Dermis blood vessel endothelial cell (primary cell): Measurements from ENCODE around the gene DMD. TPM values are rescaled to one million over a fixed set of nuclear protein-coding genes. Genes with fewer than 3 reads are reported as not detected.

ENCODE experiments used
- DNase-seq: peaks from one replicate; pipeline ENCODE4 v3.0.0; 2010
- total RNA-seq: library from RNA; depleted of rRNA; stranded (reverse); fragments of >200 nt; gene quantifications from 2 replicates; pipeline ENCODE4 v1.2.3, GENCODE V29; 2014

DMD gene
- total RNA-seq, 1 donor from 2014 or later = 2.4 TPM

DNA sequence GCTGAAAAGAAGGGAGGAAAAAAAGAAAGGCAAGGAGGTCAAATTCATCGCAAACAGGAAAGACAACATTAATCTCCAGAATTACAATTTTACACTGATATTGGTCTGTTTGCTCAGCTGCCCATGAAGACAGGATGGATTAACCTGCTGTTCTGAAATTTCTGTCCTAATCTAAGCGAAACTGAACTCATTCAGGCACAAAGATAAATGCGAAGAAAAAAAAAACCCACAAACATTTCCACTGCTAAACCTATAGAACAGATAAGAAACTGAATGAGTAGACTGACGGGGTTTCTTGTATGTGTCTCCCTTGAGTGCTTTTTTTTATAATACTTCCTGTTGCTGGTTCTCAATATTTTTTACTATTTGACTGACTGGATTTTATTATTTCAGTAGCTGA lies 1887.7 kb downstream of the DMD start:
- DNase-seq = no peak

DNA sequence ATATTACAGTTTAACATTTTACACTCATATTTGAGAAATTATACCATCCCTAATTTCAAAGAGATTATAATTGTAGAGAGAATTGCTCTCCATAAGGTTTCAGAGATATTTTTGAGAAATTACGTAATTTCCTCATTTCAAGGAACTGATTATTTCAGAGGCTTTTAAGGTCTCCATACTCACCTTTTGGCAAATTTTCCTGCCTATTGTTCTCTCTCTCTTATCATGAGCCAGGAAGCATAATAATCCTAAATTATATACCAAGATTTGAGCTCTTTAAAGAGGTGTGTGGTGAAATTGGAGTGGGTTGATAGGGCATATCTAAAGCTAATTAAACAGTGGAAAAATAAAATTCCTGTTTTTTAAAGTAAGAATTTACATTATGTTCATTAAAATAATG lies 1890.6 kb downstream of the DMD start:
- no peak for DNase-seq

DNA sequence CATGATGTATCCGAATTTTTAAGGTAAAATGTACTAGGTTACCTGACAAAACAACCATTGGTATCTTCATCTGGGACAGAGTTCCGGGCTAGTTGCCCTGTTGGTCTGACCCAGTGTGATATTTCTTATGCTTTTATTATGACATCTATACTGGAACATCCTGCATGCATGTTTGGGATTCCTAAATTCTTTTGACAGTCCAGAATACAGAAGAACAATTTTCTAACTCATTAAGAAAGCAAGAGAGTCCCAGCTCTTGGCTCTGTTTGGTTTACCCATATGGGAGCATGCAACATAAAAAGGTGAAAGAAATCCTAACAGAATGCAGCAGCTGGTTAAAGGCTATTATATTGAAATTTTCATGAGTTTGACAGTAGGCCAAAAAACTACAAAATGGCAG lies 1891.8 kb downstream of the DMD start:
- no peak for DNase-seq

DNA sequence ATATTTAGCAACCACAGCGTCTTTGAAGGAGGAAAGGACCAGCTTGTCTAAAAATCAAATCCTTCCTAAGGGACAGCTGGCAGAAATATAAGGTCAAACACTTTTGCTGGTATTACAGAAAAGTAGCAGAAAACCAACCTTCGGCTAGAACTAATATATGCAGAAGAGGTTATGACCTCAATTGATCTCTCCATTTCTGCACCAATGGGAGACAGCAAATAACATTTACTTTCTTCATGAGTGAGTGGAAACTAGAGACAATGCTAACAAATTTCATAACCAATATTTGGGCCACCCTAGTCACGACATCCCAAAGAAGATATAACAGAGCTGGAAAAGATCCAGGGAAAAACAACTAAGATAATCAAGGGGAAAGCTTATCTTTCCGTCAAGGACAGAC lies 1892.5 kb downstream of the DMD start:
- DNase-seq = no peak

DNA sequence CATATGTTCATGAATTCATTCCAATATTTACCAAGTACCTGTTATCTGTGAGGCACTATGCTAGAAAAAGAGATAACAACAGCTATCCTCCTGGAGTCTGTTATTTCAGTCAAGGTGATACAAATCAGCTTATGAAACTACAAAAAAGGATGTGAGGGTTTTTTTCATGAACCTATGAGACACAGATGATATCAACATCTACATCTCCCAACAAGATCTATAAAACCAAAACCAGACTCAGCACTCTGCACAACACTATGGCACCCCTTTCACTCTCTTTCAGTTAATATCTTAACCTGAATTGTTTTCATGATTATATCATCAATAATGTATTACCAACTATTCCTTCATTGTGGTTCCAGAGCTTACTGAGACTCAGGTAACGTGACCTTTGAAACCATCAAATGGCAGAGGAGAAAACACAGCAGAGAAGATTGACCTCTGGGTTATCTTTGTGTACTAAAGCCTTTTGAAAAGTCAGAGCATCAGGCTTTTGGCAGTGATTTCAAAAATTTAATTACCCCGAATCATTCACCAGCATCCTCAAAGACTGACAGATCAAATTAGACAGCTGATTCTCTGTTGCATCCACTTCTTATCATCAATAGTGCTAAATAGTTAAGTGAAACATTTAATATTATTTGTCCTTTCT lies 1894.9 kb downstream of the DMD start:
- DNase-seq = no peak

DNA sequence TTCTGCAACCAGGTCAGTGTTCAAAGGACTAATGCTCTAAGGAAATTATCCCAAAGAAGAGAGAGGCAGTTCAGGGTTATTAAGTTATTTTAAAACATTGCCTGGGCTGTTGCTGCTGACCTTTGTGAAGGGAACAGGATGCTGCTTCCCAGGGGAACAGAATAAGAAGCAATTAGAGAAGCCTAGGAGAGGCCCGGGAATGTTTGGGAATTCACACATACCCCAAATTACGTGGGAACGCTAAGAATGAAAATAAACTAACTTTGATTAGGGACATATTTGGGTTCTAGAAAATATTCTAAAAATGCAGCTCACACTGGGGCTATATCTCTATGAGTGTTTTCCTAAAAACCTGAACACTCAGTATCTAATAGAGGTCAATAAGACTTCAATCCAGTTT lies 1896.4 kb downstream of the DMD start:
- DNase-seq = no peak

DNA sequence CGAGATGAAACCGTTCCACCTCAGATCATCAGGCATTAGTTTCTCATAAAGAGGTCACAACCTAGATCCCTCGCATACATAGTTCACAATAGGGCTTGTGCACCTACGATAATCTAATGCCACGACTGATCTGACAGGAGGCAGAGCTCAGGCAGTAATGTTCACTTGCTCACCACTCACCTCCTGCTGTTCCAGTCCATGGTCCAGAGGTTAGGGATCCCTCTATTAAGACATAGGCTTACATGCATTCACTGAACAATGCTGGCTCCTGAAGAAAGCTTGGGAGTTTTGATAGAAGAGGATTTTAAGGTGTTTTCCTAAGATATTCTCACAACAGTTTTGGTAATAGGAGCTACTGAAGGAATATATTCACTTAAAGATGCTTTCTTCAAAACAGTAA lies 1903.4 kb downstream of the DMD start:
- DNase-seq = no peak

DNA sequence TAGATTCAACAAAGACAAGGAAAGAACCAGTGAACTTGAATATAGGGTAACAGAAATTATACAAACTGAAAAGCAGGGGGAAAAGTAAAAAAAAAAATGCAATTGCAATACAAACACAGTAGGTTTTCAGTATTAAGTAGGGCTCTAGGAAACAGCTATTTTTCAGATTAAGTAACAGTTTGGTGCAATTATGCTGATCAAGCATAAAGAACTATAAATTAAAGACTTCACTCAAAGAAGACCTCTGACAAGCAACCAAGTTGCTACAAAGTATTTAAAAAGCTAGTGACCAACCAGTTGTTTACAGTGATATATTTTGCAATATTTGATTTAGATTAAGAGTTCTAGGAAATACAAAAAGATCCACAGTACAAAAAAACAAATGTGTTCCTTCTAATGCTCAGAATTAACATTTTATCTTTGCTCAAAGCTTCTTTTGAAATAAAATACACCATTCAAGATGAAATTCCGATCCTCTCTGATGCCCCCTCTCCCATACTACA lies 1908.7 kb downstream of the DMD start:
- DNase-seq = no peak

DNA sequence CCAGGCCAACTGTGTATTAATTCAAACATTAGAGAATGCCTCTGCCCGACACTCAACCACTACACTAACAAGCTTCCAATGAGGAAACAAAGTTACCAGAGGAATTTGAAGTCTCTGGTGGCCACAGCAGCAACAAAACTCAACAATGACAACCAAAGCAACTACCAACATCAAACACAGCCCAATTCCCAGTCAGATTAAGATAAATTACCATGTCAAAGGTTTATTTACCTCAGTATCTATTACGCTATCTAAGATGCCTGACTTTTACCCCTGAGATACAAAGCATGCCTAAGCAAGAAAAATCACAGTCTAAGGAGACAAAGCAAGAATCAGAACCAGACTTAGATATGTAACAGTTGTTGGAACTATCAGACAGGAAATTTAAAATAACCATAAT lies 1909.4 kb downstream of the DMD start:
- DNase-seq = no peak

DNA sequence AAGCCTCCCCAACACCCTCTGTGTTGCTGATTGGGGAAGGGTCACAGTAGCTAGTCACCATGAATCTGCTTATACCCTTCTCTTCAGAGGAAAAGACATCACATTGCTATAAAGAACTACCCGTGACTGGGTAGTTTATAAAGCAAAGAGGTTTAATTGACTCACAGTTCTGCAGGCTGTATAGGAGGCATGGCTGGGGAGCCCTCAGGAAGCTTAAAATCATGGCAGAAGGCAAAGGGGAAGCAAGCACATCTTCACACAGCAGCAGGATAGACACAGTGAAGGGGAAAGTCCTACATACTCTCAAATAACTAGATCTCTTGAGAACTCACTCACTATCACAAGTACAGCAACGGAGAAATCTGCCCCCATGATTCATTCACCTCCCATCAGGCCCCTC lies 1910.1 kb downstream of the DMD start:
- no peak for DNase-seq

DNA sequence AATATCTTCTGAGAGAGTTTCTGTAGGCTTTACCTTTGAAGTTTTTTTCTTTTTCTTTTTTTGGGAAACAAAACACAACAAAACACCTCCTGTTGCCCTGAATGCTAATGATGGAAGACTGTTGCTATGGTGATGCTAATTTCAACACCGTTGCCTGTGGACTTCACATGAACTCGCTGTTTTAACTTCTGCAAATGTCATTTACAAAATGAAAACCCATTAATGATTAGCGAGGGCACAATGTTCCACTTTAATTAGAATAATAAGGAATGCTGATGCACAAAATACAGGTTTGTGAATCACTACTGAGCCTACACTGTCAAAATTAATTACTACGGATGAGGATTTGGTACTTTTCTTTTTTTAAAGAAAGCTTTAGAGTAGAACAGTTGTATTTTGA lies 1912.4 kb downstream of the DMD start:
- DNase-seq = no peak

DNA sequence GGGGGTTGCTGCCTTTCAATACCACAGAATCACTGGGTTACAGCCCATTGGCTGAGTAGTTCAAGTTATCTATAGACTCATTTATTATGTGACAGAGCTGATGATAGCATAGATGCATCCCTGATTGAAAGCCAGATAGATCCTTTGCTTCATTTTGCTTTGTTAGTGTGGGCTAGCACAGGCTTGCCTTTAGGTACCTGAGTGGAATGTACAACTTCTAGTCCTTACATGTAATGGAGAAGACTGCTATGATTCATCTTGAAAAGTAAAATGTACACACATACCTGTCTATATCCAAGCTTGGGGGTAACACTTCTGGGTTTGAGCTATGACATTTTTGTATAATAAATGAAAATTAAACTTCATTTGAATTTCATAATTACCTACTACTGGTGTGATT lies 1913.5 kb downstream of the DMD start:
- DNase-seq = no peak

DNA sequence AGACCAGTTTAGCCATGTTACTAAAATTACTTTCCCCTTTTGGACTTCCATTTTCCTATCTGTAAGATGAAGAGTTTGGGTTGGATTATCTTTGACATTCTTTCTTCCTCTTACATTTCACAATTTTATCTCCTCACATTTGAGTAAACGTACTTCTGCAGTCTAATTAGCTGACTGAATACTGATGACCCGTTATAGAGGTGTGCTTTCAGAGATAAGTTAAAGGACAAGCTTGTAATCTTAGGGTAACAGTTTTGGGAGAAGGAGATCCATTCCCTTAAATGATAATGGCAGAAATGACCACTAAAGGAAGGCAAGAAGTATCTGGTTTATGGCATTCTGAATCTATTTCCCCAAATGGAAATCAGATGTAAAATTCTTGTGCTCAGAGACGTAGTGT lies 1916.9 kb downstream of the DMD start:
- no peak for DNase-seq

DNA sequence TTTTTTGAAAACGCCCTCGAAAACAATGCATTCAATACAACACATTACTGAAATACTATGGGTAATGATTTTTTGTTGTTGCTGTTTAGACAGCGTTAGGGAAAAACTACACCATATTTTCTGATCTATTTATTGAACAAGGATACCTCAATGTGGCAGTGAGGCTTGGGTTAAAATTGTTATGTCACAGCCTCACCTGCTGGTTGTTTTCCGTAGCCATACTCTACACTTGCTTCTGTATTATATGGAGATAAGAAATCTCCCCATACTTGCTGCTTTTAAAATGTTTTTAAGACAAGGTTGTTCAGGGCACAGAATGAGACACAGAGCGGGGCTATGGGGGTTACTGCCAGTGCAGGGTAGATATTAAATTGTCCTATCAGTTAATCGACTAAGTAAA lies 1917.9 kb downstream of the DMD start:
- DNase-seq = peak; percentile 43

DNA sequence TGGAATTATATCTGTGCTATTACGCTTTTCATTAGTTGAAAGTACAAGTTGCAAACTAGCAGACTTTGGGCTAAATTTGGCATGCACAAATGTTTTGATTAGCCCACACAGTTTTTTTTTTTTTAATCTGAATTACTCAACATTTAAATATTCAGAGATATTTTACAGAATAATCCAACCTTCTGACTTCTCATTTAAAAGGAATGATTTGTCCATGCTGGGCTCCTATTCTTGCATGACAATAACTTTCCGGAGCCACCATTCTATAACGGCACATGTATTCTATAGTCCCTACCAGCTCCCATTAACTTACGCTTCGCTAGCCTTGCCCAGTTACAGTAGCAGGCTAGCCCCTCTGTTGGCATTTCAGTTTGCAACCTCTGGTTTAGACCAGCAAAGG lies 1920.2 kb downstream of the DMD start:
- no peak for DNase-seq

DNA sequence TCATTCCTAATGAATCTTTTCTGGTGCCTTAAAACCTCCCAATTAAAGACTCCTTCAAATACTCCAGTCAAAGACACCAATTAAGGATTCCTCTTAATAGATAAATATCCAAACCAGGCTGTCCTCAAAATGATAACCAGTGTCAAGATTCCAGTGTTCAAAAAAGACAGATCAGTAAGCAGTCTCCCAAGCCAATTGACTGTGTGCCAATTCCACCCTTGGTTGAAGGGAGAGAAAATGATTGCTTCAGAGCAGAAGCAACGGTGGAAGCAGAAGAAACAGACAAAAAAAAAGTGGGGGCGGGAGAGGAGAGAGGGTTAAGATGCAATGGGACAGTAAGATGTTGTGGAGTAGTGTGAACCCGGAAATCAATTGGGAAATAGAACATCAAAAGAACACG lies 1923.5 kb downstream of the DMD start:
- no peak for DNase-seq

DNA sequence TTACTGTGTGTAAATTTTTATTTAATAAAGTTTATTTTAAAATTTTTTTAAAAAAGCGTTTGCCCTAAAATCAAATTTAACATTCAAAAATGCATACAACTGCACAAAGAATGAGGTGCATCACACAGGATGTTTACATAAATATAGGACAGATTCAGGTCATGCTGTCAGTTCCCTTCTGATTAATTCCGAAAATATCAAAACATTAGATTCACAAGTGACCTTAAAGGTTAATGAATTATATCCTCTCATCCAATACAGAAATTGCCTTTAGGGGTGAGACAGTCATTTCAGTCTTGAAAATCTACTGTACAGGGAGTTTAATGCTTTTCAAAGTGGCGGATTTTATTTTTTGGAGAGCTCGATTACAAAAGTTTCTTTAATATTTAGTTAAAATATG lies 1930.8 kb downstream of the DMD start:
- DNase-seq = no peak

DNA sequence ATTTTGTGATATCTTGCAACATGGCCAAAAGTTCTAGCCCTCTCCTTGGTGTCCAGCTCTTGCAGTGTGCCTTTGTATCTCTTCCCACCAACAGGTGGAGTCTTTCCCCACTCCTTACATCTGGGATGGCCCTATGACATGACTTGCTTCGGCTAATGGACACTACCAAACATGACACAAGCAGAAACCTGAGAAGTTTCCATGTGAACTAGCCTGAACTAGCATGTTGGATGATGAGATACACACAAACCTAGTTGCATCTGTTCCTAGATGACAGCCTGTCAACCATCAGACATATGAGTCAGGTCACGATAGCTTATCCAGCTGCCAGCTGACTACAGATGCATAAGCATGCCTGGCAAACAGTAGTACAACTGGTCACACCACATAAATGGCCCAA lies 1932.0 kb downstream of the DMD start:
- peak; percentile 7 for DNase-seq

DNA sequence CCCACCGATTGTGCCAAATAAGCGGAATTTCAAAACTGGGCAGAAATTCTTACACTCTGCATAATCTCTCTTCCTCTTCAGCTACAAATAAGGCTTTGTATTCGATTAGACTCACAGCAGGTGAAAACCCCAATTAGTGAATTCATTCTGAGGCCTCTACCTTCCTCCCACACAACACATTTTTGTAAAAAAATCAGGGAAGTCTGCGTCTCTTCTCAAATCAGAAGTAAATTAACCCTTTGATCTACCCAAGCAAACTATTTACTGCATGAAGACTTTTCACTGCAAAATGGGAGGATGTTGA lies 1938.9 kb downstream of the DMD start:
- no peak for DNase-seq

DNA sequence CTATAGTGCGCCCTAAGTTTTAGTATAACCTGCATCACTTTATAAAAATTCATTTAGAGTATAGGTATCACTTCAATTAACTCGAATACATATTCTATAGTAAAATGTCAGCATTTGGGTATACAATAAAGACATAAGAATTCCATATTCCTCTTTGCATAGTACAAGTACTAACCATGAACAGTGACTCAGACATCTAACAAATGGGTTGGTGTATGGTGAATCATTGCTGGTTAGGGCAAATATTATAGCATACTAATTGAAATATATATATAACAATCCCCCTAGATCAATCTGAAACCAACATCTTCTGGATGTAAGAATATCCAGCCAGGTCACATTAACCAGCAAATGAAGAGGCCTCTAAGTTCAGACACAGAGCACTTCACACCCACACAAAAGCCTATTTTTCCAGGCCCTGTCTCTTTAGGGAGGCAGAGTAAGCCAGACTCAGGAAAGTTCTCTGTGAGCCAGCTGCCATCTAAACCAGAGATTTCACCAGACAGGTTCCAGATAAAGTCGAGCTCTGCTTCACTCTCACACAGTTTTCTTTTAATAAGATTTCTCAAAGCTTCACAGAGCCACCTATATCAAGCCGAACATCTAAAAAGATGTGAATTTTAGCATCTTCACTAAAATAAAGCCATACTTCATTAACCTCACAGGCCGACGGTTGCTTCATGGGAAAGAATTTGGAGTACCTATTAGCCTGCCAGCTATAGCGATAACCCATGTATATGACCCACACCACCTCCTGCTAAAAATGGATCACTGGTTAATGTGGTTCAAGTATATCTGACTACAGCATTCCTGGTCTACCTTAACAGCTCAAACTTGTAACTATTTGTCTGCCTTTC lies 1939.5 kb downstream of the DMD start:
- no peak for DNase-seq

DNA sequence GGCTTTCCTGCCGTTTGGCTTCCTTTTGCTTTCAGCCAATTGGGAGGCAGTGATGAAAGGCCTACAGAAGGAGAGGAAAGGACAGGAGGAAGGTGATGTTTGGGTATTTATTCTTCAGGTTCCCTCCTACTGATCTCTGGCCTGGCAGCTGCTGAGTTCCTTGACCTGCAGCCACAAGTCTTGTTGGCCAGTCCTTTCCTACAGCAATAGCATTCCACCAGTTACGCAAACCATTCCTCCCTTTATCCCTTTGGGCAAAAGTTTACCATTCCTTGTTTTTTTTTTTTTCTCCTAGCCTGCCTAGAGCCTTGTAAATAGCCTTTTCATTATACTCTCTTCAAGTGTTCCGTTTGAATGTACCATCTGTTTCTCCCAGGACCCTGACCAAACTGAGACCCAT lies 1941.4 kb downstream of the DMD start:
- no peak for DNase-seq

DNA sequence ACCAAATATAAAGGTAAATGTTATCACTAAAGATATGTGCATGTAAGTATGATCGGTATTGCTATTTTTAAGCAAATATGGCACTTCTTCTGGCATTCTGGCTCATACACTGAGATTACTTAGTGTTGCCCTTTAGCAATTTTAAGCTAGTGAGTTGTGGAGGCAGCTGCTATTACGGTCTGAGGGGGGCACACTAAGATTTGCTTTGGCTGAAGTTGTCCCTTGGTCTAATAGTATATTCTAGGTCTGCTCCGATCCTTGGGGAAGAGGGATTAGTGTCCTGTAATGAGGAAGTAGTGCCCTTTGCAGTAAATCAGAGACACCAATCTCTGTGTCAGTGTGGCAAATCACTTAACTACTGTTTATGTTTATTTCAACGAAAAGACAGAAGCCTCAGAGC lies 1943.0 kb downstream of the DMD start:
- DNase-seq = no peak

DNA sequence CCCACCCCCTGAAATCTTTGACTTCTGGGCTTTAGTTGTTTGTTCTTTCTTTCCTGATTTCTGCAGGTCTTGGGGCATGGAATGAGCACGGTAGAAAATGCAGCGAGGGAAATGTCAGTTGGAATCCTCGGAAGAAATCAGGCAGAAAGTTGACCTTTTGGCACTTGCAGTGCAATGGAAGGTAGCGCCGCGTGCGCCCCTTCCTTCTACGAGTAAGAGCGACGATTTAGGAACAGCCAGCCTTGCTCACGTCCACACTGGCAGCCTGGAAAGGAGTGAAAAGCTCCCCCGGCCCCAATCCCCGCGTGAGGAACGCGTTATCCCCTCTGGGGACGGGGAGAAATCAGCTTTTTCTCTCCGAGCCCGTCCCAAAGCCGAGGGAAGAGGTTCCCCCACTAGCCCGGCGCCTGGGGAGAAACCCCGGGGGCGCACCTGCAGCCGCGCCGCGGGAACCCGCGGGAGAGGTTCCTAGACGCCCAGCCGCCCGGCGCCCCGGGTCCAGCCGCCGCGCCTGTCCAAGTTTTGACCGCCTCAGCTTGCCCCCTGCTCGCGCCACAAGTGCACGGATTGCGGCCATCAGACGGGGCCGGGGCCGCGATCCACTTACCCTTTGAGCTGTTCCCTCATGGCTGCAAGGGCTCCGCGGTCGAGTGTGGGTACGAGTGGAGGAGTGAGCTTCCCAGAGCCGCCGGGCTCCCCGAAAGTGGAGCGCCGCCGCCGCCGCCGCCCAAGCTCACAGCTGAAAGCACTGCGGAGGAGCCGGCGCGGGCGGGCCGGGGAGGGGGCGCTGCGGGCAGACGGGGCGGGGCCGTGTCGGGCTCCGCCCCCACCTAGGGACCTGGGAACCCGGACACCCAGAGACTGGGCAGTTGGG lies 1944.9 kb downstream of the DMD start:
- peak; percentile 45 for DNase-seq

DNA sequence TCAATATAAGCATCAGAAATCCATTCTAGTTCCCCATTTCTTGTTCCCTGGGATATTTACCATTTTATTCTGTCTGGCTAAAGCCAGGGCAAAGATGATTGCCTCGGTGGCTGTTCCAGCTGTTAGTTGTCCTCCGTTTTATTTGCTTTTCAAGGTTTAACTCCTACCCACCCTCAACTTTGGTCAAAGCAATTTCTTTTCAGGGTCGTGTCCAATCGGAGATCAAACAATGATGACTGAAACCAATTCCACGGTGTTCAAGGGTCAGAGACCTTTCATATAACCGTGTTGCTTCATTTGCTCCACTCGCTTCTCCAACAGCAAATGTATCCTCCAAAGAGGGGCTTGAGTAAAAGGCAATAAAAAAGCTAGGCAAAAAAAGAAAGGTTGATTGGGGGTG lies 1946.0 kb downstream of the DMD start:
- no peak for DNase-seq
